Colonic mucosa (tissue), 4 donors: ENCODE measurements around the gene NEMP1. TPM values are rescaled to one million over a fixed set of nuclear protein-coding genes. Genes with fewer than 3 reads are reported as not detected.

Source experiments
- DNase-seq: peaks from one replicate; pipeline ENCODE4 v3.0.0-alpha.2; 2020
- H3K27ac ChIP-seq: fragments of 200-600 bp; one replicate; pipeline ENCODE4 v1.8.0; 2021
- H3K27me3 ChIP-seq: fragments of 200-600 bp; one replicate; pipeline ENCODE4 v1.8.0; 2021
- H3K36me3 ChIP-seq: fragments of 200-600 bp; one replicate; pipeline ENCODE4 v1.8.0; 2021
- H3K4me1 ChIP-seq: fragments of 200-600 bp; one replicate; pipeline ENCODE4 v1.8.0; 2021; ENCODE audit warnings: mild to moderate bottlenecking
- H3K4me3 ChIP-seq: fragments of 200-600 bp; one replicate; pipeline ENCODE4 v1.8.0; 2021
- H3K9ac ChIP-seq, 2 donors: one replicate each; pipeline ENCODE4 v1.7.0; 2013; ENCODE audit warnings: control low read depth in 2 of 2, low read depth in 2 of 2, low read length in 2 of 2
- H3K9me3 ChIP-seq: fragments of 200-600 bp; one replicate; pipeline ENCODE4 v1.8.0; 2021
- CTCF ChIP-seq: fragments of 200-600 bp; IDR thresholded peaks from one replicate; pipeline ENCODE4 v1.8.0; 2022; ENCODE audit warnings: antibody characterized with exemption, mild to moderate bottlenecking
- intact Hi-C: fragments of 100-400 bp; cut with DNase I; formaldehyde crosslinking; loops from one replicate; pipeline ENCODE4 v1.14.1; 2022
- total RNA-seq, 2 donors: library from RNA; stranded (reverse); fragmentation: NEBNext Ultra II Directional in 1 of 2; extraction: Animal tissue kit (Norgen Biotek cat#: 25700) in 1 of 2; gene quantifications; one replicate each; pipeline ENCODE4 v1.2.1, GENCODE V29; 2021
- donor health status: healthy.
- donor health status: DM: no; HTN: no; CAD: no.
- donor health status: DM: no; HTN: no; CAD: no.

The NEMP1 gene
- total RNA-seq, 2 donors from 2014 or later = 7.3 to 21.1 TPM

- no peak for DNase-seq
- Histone ChIP-seq H3K9me3 (no peaks in the 10 kb centered on the region), H3K36me3 (peaks cover 15% of the 10 kb centered on the region), H3K4me3 (no peak overlapping the region), H3K27me3 (no peaks in the 10 kb centered on the region), H3K27ac (no peak overlapping the region), H3K9ac (no peak overlapping the region), H3K4me1 (peaks cover 3% of the 10 kb centered on the region)
- TF ChIP-seq CTCF = no peak
- intact Hi-C loops = no loop called here
These were observed 20.0 kb upstream of the NEMP1 start for GRCh38 chr12:57098546-57098945.

GRCh38 chr12:57097554-57097835 is 18.9 kb upstream of the NEMP1 start:
- H3K36me3 ChIP-seq = peaks cover 15% of the 10 kb centered on the region
- intact Hi-C loops = no loop called here
- no peak overlapping the region for H3K9ac ChIP-seq
- no peak overlapping the region for H3K4me3 ChIP-seq
- TF ChIP-seq CTCF = no peak
- H3K27ac ChIP-seq = no peak overlapping the region
- DNase-seq = no peak
- no peaks in the 10 kb centered on the region for H3K27me3 ChIP-seq
- no peaks in the 10 kb centered on the region for H3K9me3 ChIP-seq
- H3K4me1 ChIP-seq = peaks cover 3% of the 10 kb centered on the region

- TF ChIP-seq CTCF = no peak
- Histone ChIP-seq H3K36me3 (peaks cover 15% of the 10 kb centered on the region), H3K4me3 (no peak overlapping the region), H3K27ac (no peak overlapping the region), H3K9ac (no peak overlapping the region), H3K9me3 (no peaks in the 10 kb centered on the region), H3K27me3 (no peaks in the 10 kb centered on the region), H3K4me1 (no peaks in the 10 kb centered on the region)
- intact Hi-C loops = no loop called here
- no peak for DNase-seq
These were observed 18.4 kb upstream of the NEMP1 start for GRCh38 chr12:57096748-57097553.

- Histone ChIP-seq H3K4me3 (no peak overlapping the region), H3K27me3 (no peaks in the 10 kb centered on the region), H3K36me3 (peaks cover 15% of the 10 kb centered on the region), H3K9me3 (no peaks in the 10 kb centered on the region), H3K27ac (no peak overlapping the region), H3K9ac (no peak overlapping the region), H3K4me1 (no peaks in the 10 kb centered on the region)
- TF ChIP-seq CTCF = no peak
- DNase-seq = no peak
- intact Hi-C loops = no loop called here
These were observed 17.5 kb upstream of the NEMP1 start for GRCh38 chr12:57096099-57096572.

- no peaks in the 10 kb centered on the region for H3K4me1 ChIP-seq
- no peak overlapping the region for H3K9ac ChIP-seq
- no peak overlapping the region for H3K4me3 ChIP-seq
- intact Hi-C loops = no loop called here
- DNase-seq = no peak
- peaks cover 15% of the 10 kb centered on the region for H3K36me3 ChIP-seq
- no peak overlapping the region for H3K27ac ChIP-seq
- H3K9me3 ChIP-seq = no peaks in the 10 kb centered on the region
- TF ChIP-seq CTCF = no peak
- H3K27me3 ChIP-seq = no peaks in the 10 kb centered on the region
These were observed 16.8 kb upstream of the NEMP1 start for GRCh38 chr12:57095440-57095839.
